HG03354 (cell line): ENCODE results near the gene CCDC91.
"Not testable (repeated sequence)": the region's sequence is repeated elsewhere in the genome, so short reads cannot be mapped to it uniquely, and the experiment has no call there.

ENCODE experiments used
- ATAC-seq: cut with Tn5 transposase; IDR thresholded peaks from one replicate; pipeline ENCODE4 v1.9.1; 2021; ENCODE audit warnings: mild to moderate bottlenecking; ENCODE audit not compliant: unreplicated experiment, poor library complexity, severe bottlenecking

CCDC91 gene

GRCh38 chr12:28177905-28178304, 12.4 kb upstream of the CCDC91 start:
- no peak for ATAC-seq

DNA sequence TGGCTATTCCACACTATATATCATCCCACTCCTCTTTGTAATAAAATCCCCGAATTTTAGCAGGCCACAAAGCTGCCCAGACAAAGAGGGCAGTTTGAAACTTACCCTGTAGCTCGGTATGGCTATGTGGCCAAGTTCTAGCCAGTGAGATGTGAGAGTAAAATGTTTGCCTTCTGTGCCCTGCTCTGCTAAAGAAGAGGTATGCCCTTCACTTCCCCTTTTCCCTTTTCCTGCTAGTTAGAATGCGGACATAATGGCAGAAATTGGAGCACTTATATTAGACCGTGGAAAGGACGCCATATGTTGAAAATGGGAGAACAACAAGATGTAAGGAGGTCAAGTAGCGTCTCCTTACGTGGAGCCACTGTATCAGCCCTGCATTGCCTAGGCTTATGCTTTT, 11.5 kb upstream of the CCDC91 start:
- no peak for ATAC-seq

DNA sequence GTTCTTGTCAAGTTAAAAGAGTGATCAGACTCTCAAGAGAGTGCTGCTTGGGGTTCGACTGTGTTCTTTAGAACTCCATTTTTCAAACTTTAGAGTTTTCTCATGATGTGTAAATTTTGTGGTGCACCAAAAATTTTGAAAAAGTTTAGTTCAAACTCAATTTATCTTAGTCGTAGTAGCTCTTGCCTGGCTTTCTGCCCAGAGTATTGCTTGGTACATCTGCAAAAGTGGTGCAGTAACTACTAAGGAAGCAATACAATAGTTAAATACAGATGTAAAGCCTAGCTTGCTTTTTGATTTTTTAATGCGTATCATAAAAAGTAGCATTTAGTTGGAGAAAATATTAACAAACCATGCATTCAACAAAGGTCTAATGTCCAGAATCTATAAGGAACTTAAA, 9.5 kb upstream of the CCDC91 start:
- no peak for ATAC-seq

DNA sequence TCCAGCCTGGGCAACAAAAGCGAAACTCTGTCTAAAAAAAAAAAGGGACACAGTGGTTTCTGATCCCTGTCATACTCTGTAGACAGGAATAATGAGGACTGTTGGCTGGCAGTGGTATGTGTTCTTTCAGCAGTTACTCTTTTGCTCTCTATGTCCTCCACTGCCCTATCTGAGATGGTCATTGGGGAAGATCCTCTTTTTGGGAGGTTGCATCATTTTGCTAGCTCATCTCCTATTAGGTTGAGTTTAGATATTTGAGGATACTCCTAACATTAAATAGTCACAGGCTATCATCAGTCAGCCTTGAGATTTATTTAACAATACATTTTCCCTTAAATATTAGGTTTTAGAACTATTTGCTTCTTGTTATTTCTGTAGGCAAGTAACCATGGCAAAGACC, 5.9 kb upstream of the CCDC91 start:
- no peak for ATAC-seq

- no peak for ATAC-seq
Measured at GRCh38 chr12:28186500-28186899, 3.8 kb upstream of the CCDC91 start.

DNA sequence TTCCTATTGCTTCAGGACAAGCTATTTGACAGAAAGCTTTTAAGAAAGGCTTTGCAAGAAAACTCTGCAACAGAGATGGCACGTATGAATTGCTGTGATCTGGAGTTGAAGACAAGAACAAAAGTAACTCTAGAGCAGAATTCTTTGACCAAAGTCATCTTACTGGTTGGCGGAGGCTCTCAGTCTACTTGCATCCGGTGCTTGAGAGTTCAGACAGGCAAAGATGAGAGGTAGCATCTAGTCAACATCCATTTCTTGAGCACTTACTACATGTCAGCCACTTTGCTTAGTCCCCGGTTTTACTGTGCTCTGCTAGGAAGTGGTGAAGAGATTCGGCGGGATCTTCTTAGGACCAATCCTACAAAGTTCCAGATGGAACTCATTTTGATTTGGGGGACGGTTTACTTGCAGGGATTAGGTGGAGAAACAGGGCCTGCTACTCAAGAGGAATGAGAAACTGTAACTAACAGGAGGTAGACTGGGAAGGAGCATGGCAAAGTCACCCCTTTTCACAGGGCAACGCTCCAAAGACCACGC, 404 bp upstream of the CCDC91 start:
- no peak for ATAC-seq

- ATAC-seq, result peak; percentile 22
Measured at GRCh38 chr12:28191051-28192048, 1.1 kb downstream of the CCDC91 start.

- ATAC-seq, result no peak
Measured at GRCh38 chr12:28192125-28192524, 1.9 kb downstream of the CCDC91 start.

DNA sequence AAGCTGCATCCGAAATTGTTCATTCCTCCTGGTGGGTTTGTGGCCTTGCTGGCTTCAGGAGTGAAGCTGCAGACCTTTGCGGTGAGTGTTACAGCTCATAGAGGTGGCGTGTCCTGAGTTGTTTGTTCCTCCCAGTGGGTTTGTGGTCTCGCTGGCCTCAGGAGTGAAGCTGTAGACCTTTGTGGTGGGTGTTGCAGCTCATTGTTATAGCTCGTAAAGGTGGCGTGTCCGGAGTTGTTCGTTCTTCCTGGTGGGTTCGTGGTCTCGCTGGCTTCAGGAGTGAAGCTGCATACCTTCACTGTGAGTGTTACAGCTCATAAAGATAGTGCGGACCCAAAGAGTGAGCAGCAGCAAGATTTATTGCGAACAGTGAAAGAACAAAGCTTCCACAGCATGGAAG, 4.4 kb downstream of the CCDC91 start:
- not testable (repeated sequence) for ATAC-seq

- ATAC-seq, result not testable (repeated sequence)
Measured at GRCh38 chr12:28201136-28201535, 10.9 kb downstream of the CCDC91 start.

DNA sequence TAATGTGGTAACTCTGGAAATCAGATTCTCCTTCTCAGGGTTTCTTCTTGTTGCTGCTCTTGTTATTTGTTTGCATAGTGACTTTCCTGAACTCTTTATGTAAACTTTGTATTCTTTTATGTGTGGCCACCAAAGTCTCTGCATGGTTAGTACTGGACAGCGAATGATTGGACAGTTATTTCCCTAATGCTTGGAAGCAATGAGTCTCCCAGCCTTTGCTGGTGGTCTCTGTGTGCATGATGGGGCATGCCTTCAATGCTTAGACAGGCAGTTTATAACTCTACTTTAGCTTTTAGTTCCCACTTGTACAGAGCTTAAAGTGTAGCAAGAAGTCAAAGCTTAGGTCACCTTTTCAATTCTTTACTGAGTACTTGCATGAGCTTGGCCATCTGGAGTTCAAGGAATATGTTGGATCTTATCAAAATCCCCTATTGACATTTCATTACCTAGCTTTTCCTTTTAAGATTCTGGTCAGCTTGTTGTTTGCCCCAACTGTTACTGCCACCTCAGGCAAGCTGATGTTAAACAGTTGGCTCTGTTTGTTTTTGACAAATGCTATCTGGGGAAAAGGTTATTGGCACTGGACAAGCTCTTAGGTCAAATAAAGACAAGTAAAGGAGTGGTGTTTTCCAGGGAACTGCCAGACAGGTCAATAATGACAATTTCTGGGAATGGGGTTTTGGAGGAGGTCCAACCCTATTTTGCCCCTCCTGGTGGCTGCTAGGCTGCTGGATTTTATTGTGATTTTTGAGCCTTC, 12.3 kb downstream of the CCDC91 start:
- no peak for ATAC-seq

GRCh38 chr12:28209782-28210181, 19.5 kb downstream of the CCDC91 start:
- no peak for ATAC-seq

DNA sequence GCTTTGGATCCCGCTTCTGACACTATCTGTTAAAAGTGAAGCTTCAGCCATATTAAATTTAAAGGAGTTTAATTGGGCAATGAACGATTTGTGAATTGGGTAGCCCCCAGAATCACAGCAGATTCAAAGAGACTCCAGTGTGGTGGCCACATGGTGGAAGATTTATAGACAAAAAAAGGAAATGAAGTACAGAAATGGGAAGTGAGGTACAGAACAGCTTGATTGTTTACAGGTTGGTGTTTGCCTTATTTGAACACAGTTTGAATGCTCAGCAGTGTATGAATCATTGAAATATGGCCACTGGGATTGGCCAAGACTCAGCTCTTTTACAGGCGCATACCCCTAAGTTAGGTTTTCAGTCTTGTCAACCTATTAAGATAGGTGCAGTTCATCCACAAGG, 21.9 kb downstream of the CCDC91 start:
- ATAC-seq, result no peak

GRCh38 chr12:28215021-28215420, 24.8 kb downstream of the CCDC91 start:
- no peak for ATAC-seq

GRCh38 chr12:28216016-28216415, 25.8 kb downstream of the CCDC91 start:
- no peak for ATAC-seq

DNA sequence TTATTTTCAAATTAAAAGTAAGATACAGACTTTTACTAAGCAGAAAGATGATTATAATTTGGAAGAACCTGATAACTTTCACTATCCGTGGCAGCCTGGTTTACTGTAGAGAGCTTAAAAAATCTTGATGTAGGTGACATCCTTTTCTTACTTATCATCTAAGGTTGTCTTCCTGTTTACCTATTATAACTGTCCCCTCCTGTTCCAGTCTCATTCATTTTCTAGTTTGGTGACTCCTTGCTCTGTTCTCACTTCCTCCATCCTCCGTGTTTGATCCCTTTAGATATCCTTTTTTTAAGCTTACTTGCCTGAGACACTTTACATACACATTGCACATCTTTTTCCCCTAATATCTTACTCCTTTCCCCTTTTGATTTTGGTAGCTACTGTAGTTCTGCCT, 27.5 kb downstream of the CCDC91 start:
- ATAC-seq, result no peak

DNA sequence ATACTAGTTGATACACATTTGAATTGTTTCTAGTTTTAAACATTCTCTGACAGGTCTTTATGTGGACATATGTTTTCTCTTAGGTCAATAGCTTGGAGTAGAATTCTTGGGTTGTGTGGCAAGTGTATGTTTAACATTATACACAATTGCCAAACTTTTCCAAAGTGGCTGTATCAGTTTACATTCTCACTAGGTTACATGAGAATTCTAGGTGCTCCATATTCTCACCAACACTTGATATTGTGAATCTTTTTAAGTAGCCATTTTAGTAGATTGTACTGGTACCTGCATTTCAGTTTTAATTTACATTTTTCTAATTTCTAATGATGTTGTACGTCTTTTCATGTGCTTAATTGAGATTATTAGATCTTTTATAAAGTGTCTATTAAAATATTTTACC, 28.6 kb downstream of the CCDC91 start:
- ATAC-seq, result no peak

DNA sequence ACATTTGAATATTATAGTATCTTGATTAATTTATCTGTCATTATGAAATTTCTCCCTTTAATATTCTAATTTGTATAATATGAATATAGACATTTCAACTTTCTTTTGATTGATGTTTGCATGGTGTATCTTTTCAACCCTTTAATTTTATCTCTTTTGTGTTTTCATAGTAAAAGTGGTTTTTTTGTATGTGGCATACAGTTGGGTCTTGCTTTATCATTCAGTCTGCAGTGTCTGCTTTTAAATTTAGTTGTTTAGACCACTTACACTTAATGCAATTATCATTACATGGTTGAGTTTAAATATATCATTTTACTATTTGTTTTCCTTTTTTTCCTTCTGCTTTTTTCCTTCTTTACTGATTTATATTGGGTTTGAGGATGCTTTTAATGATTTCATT, 29.6 kb downstream of the CCDC91 start:
- ATAC-seq, result no peak

DNA sequence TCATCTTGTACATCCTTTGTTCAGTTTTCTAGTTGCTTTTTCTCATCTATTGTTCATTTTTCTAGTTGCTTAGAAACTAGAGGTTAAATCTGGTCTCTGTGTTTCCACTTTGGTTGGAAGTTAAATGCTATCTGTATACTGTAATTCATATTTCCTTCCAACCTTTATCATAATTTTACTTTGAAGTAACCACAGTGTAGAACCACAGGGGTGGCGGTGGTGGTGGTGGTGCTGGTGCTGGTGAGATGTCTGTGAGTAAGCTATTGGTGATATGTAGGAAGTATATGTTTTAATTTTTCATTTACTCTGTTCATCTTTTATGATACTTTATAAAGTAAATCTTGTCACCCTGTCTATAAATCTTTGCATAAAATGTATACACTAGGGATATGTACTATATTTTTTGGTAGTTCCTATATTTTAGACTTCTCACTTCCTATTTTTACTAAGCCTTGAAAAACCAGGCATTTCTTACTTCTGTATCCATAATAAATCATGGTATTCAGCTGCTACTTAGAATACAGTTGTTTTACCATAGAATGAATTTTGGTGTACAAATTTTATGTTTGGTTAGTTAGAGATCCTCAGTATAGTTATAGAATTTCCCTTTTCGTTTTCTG, 31.9 kb downstream of the CCDC91 start:
- ATAC-seq, result no peak

DNA sequence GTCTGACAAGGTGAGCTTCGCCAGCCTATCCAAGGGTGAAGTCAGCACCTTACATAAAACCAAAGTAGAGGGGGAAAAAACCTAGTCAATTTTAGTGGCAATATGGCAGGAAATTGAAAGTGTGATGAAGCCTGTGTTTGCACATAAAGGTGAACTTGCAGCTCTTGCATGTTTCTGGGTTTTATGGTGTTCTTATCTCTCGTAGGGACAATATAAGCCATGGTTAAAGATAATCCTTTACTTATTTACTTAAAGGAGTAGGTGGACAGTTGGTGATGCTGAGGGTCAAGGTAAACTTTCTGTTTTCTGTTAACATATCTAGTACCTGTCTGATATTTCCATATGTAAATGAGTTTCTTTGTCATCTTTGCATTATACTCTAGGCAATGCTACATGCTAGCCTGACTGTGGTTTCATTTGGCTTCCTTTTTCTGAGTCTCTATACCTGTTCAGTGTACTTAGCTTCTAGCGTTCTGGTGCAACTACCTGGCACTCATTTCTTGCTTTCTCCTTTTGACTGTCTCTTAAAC, 32.8 kb downstream of the CCDC91 start:
- ATAC-seq, result peak; percentile 94
